ENCODE measurements around the gene ZNF410.

- TF ChIP-seq CTCF (IDR thresholded peaks at IDR 0.05): no peak
- TF ChIP-seq POLR2A (IDR thresholded peaks at IDR 0.05): no peak
Observed at GRCh38 chr14:73861073-73861472, 25.6 kb upstream of the ZNF410 start.
